ENCODE measurements around the gene TMEM203.
A peak's percentile ranks its signal among the peaks of the same experiment; 100 is the strongest.
"Not testable (repeated sequence)": the region's sequence is repeated elsewhere in the genome, so short reads cannot be mapped to it uniquely, and the experiment has no call there.

Gene TMEM203

GRCh38 chr9:137241490-137242268, 36.2 kb upstream of the TMEM203 start:
- peak; percentile 71 for DNase-seq

GRCh38 chr9:137240841-137241489, 35.5 kb upstream of the TMEM203 start, which contains the start of gene TUBB4B:
Gene TUBB4B, plus strand, starts transcription at chr9:137241287. Its CDS starts 74 bp downstream, at chr9:137241361.
- peak; percentile 100 for DNase-seq

- DNase-seq = peak; percentile 90
These were observed 34.9 kb upstream of the TMEM203 start for GRCh38 chr9:137240318-137240840.

GRCh38 chr9:137239541-137240200, 34.2 kb upstream of the TMEM203 start:
- DNase-seq = not testable (repeated sequence)

GRCh38 chr9:137237759-137238726, 32.6 kb upstream of the TMEM203 start:
- peak; percentile 97 for DNase-seq

- peak; percentile 56 for DNase-seq
These were observed 31.5 kb upstream of the TMEM203 start for GRCh38 chr9:137236936-137237421.

GRCh38 chr9:137236238-137236935, 30.9 kb upstream of the TMEM203 start:
- peak; percentile 94 for DNase-seq

- DNase-seq = no peak
These were observed 30.2 kb upstream of the TMEM203 start for GRCh38 chr9:137235424-137236237.

- DNase-seq = no peak
These were observed 29.4 kb upstream of the TMEM203 start for GRCh38 chr9:137234758-137235423.

GRCh38 chr9:137234055-137234697, 28.7 kb upstream of the TMEM203 start:
- peak; percentile 78 for DNase-seq

GRCh38 chr9:137233143-137233980, 27.9 kb upstream of the TMEM203 start:
- peak; percentile 93 for DNase-seq

GRCh38 chr9:137232510-137232909, 27.1 kb upstream of the TMEM203 start:
- no peak for DNase-seq

- no peak for DNase-seq
These were observed 26.7 kb upstream of the TMEM203 start for GRCh38 chr9:137232101-137232500.

- DNase-seq = no peak
These were observed 26.1 kb upstream of the TMEM203 start for GRCh38 chr9:137231372-137232039.

GRCh38 chr9:137230705-137231371, 25.4 kb upstream of the TMEM203 start, which contains the start of gene SLC34A3:
Gene SLC34A3, plus strand, starts transcription at chr9:137230901. Its CDS starts 802 bp downstream, at chr9:137231703.
- no peak for DNase-seq

GRCh38 chr9:137229903-137230704, 24.7 kb upstream of the TMEM203 start:
- no peak for DNase-seq

Data from DMS53 (cell line).